Measurements from ENCODE around the gene MYG1. TPM values are rescaled to one million over a fixed set of nuclear protein-coding genes. Genes with fewer than 3 reads are reported as not detected.

Gene MYG1
- total and polyA plus RNA-seq, 2 of the 13 experiments (the other 11 are each of a cell fraction or from before 2014, with no cell fraction given): 38.6 to 58.0 TPM

GRCh38 chr12:53299454-53300180 lies at the start of gene MYG1 (continued):
- TF ChIP-seq, protein P1, sequence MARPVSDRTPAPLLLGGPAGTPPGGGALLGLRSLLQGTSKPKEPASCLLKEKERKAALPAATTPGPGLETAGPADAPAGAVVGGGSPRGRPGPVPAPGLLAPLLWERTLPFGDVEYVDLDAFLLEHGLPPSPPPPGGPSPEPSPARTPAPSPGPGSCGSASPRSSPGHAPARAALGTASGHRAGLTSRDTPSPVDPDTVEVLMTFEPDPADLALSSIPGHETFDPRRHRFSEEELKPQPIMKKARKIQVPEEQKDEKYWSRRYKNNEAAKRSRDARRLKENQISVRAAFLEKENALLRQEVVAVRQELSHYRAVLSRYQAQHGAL (CRISPR knock-in tag; IDR thresholded peaks at IDR 0.05; ENCODE audit: not compliant biosample characterization): no peak
- peak; percentile 84 for TF ChIP-seq SRSF1 (optimal IDR thresholded peaks at IDR 0.05; ENCODE audit: low read depth, low read length)
- 0 out of 2 replicates have a peak, but pooled peaks have one; percentile 9 for TF ChIP-seq JUND (CRISPR knock-in tag; IDR thresholded peaks at IDR 0.05)
- peak; percentile 96 for TF ChIP-seq HDAC1 (CRISPR knock-in tag; IDR thresholded peaks at IDR 0.05)
- peak; percentile 57; the same call in 1 of the 2 replicates for TF ChIP-seq PAWR (CRISPR knock-in tag; IDR thresholded peaks at IDR 0.05; ENCODE audit: borderline replicate concordance)
- TF ChIP-seq BCL6 (CRISPR knock-in tag; IDR thresholded peaks at IDR 0.05): no peak
- TF ChIP-seq ZNF44 (CRISPR knock-in tag; IDR thresholded peaks at IDR 0.05): peak; percentile 80; the same call in 1 of the 2 replicates
- TF ChIP-seq HINFP (CRISPR knock-in tag; IDR thresholded peaks at IDR 0.05; ENCODE audit: low read depth): peak; percentile 95
- TF ChIP-seq CHD4 (IDR thresholded peaks at IDR 0.05; ENCODE audit: borderline replicate concordance, low read length): no peak
- TF ChIP-seq ZBTB7B (CRISPR knock-in tag; IDR thresholded peaks at IDR 0.05): 0 out of 2 replicates have a peak, but pooled peaks have one; percentile 33
- peak; percentile 84; the same call in 1 of the 2 replicates for TF ChIP-seq GTF3A (CRISPR knock-in tag; conservative IDR thresholded peaks at IDR 0.05)
- no peak for TF ChIP-seq ZNF850 (CRISPR knock-in tag; conservative IDR thresholded peaks at IDR 0.05)
- TF ChIP-seq ZNF749 (CRISPR knock-in tag; IDR thresholded peaks at IDR 0.05; ENCODE audit: borderline replicate concordance): no peak
- peak; percentile 80; the same call in 1 of the 2 replicates for TF ChIP-seq ZC3H13 (CRISPR knock-in tag; IDR thresholded peaks at IDR 0.05)
- peak; percentile 60; the same call in 1 of the 2 replicates for TF ChIP-seq HNF4G (IDR thresholded peaks at IDR 0.05; ENCODE audit: borderline replicate concordance, low read depth, low read length)
- TF ChIP-seq HNF4G (CRISPR knock-in tag; IDR thresholded peaks at IDR 0.05; ENCODE audit: borderline replicate concordance, low read depth): no peak
- peak; percentile 58; the same call in 1 of the 2 replicates for TF ChIP-seq ZNF235 (CRISPR knock-in tag; IDR thresholded peaks at IDR 0.05; ENCODE audit: borderline replicate concordance)
- peak; percentile 95 for TF ChIP-seq GATAD1 (CRISPR knock-in tag; IDR thresholded peaks at IDR 0.05)
- TF ChIP-seq, protein P2, sequence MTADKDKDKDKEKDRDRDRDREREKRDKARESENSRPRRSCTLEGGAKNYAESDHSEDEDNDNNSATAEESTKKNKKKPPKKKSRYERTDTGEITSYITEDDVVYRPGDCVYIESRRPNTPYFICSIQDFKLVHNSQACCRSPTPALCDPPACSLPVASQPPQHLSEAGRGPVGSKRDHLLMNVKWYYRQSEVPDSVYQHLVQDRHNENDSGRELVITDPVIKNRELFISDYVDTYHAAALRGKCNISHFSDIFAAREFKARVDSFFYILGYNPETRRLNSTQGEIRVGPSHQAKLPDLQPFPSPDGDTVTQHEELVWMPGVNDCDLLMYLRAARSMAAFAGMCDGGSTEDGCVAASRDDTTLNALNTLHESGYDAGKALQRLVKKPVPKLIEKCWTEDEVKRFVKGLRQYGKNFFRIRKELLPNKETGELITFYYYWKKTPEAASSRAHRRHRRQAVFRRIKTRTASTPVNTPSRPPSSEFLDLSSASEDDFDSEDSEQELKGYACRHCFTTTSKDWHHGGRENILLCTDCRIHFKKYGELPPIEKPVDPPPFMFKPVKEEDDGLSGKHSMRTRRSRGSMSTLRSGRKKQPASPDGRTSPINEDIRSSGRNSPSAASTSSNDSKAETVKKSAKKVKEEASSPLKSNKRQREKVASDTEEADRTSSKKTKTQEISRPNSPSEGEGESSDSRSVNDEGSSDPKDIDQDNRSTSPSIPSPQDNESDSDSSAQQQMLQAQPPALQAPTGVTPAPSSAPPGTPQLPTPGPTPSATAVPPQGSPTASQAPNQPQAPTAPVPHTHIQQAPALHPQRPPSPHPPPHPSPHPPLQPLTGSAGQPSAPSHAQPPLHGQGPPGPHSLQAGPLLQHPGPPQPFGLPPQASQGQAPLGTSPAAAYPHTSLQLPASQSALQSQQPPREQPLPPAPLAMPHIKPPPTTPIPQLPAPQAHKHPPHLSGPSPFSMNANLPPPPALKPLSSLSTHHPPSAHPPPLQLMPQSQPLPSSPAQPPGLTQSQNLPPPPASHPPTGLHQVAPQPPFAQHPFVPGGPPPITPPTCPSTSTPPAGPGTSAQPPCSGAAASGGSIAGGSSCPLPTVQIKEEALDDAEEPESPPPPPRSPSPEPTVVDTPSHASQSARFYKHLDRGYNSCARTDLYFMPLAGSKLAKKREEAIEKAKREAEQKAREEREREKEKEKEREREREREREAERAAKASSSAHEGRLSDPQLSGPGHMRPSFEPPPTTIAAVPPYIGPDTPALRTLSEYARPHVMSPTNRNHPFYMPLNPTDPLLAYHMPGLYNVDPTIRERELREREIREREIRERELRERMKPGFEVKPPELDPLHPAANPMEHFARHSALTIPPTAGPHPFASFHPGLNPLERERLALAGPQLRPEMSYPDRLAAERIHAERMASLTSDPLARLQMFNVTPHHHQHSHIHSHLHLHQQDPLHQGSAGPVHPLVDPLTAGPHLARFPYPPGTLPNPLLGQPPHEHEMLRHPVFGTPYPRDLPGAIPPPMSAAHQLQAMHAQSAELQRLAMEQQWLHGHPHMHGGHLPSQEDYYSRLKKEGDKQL (CRISPR knock-in tag; IDR thresholded peaks at IDR 0.05; ENCODE audit: low read depth): no peak; the same call in 1 of the 2 replicates
- TF ChIP-seq TARDBP (CRISPR knock-in tag; IDR thresholded peaks at IDR 0.05): peak; percentile 97
- peak; percentile 73; the same call in 1 of the 2 replicates for TF ChIP-seq ZFP90 (CRISPR knock-in tag; IDR thresholded peaks at IDR 0.05; ENCODE audit: borderline replicate concordance)
- peak; percentile 53; the same call in 1 of the 2 replicates for TF ChIP-seq ARHGAP35 (CRISPR knock-in tag; IDR thresholded peaks at IDR 0.05; ENCODE audit: borderline replicate concordance)

Data from HepG2 (cell line).